Measurements from ENCODE around the gene SPRR2D. TPM values are rescaled to one million over a fixed set of nuclear protein-coding genes. Genes with fewer than 3 reads are reported as not detected.

Gene SPRR2D
- total and polyA plus RNA-seq, 2 of the 8 experiments (the other 6 are each of a cell fraction or from before 2014, with no cell fraction given), result not detected

- 45% methylated on average over 2 of the region's 2 CpGs; no CpG with 5 or more reads in 1 of the 2 experiments for WGBS, 2 experiments (ENCODE audit: extremely low coverage in 1 of 2, insufficient coverage in 1 of 2, insufficient read length in 1 of 2, insufficient replicate concordance in 2 of 2, low coverage in 1 of 2, low lambda C conversion rate in 2 of 2, missing lambda C conversion rate in 1 of 2)
- DNase-seq (ENCODE audit: low read depth in 1 of 2, low spot score in 2 of 2), result no peak
- no peaks in the 10 kb centered on the region for H3K79me2 ChIP-seq (ENCODE audit: control insufficient read depth in 1 of 2, insufficient read depth in 2 of 2, low read length in 2 of 2)
- H3K9me3 ChIP-seq (ENCODE audit: insufficient read depth in 2 of 2, low read depth in 1 of 2, low read length in 1 of 2), result no peaks in the 10 kb centered on the region
- no peaks in the 10 kb centered on the region for H3K4me1 ChIP-seq (replicated peaks in 1 of 4; ENCODE audit: control insufficient read depth in 3 of 4, insufficient read depth in 4 of 4, low read length in 3 of 4)
- no peak within 1 kb of the TSS for H2BK120ac ChIP-seq (replicated peaks; ENCODE audit: low read depth, low read length)
- H3K14ac ChIP-seq (ENCODE audit: insufficient read length), result no peak within 1 kb of the TSS
- no peak within 1 kb of the TSS for H2BK5ac ChIP-seq (ENCODE audit: low read depth, low read length)
- H4K5ac ChIP-seq (ENCODE audit: insufficient read length, low read depth, low read length), result no peak within 1 kb of the TSS
- no peaks in the 10 kb centered on the region for H3K23me2 ChIP-seq (ENCODE audit: low read depth, low read length)
- H3K4me3 ChIP-seq (ENCODE audit: extremely low read depth in 1 of 4, insufficient read depth in 2 of 4, low read depth in 3 of 4, low read length in 4 of 4), result no peak within 1 kb of the TSS
- no peak within 1 kb of the TSS for H4K8ac ChIP-seq (ENCODE audit: extremely low read depth, insufficient read depth, low read length)
- no peak within 1 kb of the TSS for H2AK5ac ChIP-seq (ENCODE audit: low read depth, low read length)
- no peak within 1 kb of the TSS for H3K4ac ChIP-seq (replicated peaks; ENCODE audit: insufficient read length, low read depth, low read length)
- no peaks in the 10 kb centered on the region for H3K27me3 ChIP-seq (replicated peaks in 1 of 4; ENCODE audit: control insufficient read depth in 3 of 4, extremely low read depth in 1 of 4, insufficient read depth in 3 of 4, low read length in 3 of 4)
- H2BK15ac ChIP-seq (ENCODE audit: low read length), result no peak within 1 kb of the TSS
- CTCF ChIA-PET (ENCODE audit: partially characterized antibody), result interaction anchor here (1.2 to 1.8 kb wide), 2 partner anchors 22 to 111 kb away, joined by 3 to 5 read pairs; no protein-coding TSS in a partner anchor
- no peaks in the 10 kb centered on the region for H3K79me1 ChIP-seq (ENCODE audit: low read depth, low read length)
- TF ChIP-seq SUZ12 (IDR thresholded peaks at IDR 0.05; ENCODE audit: low read length) (no peak), YY1 (IDR thresholded peaks at IDR 0.05; ENCODE audit: low read depth, low read length) (no peak), CREB1 (IDR thresholded peaks at IDR 0.05) (no peak), HDAC2 (IDR thresholded peaks at IDR 0.05; ENCODE audit: borderline replicate concordance in 1 of 2, low read depth in 2 of 2, low read length in 2 of 2) (no peak), CTCF (IDR thresholded peaks at IDR 0.05; ENCODE audit: control extremely low read depth in 1 of 3, insufficient read depth in 1 of 3, low read depth in 1 of 3, low read length in 3 of 3) (no peak), CBX5 (IDR thresholded peaks at IDR 0.05; ENCODE audit: low read depth, low read length) (no peak), ATF3 (IDR thresholded peaks at IDR 0.05; ENCODE audit: insufficient read depth, low read depth, low read length) (no peak), JUND (IDR thresholded peaks at IDR 0.05; ENCODE audit: low read length) (no peak), TBP (IDR thresholded peaks at IDR 0.05; ENCODE audit: low read depth, low read length) (no peak), CBX8 (IDR thresholded peaks at IDR 0.05; ENCODE audit: borderline replicate concordance, low read depth, low read length) (no peak), HDAC6 (IDR thresholded peaks at IDR 0.05; ENCODE audit: low read depth, low read length) (no peak), TCF12 (IDR thresholded peaks at IDR 0.05; ENCODE audit: low read depth, low read length) (no peak)
- FAIRE-seq, result no peak
- no peaks in the 10 kb centered on the region for H3K36me3 ChIP-seq (ENCODE audit: control insufficient read depth in 2 of 4, insufficient read depth in 4 of 4, low read length in 3 of 4)
- H3K9ac ChIP-seq (replicated peaks in 1 of 4; ENCODE audit: extremely low read depth in 1 of 4, low read depth in 3 of 4, low read length in 3 of 4), result no peak within 1 kb of the TSS
- H3K27ac ChIP-seq (ENCODE audit: low read depth, low read length), result no peak within 1 kb of the TSS
- 0 out of 2 replicates have a peak within 1 kb of the TSS, but pooled peaks have one; percentile 80 for H2AFZ ChIP-seq (ENCODE audit: low read length)
- no peak within 1 kb of the TSS for H3K56ac ChIP-seq (replicated peaks; ENCODE audit: insufficient read length, low read depth, low read length)
- H4K20me1 ChIP-seq (replicated peaks in 1 of 2; ENCODE audit: control insufficient read depth in 1 of 2, insufficient read depth in 2 of 2, low read length in 2 of 2), result no peaks in the 10 kb centered on the region
- no peak within 1 kb of the TSS for H2BK12ac ChIP-seq (ENCODE audit: low read depth, low read length)
- no peak within 1 kb of the TSS for H2BK20ac ChIP-seq (ENCODE audit: low read length)
- H3K4me2 ChIP-seq (ENCODE audit: insufficient read depth in 1 of 2, low read depth in 2 of 2, low read length in 2 of 2), result no peak within 1 kb of the TSS
- H3K18ac ChIP-seq (ENCODE audit: extremely low read depth, low read length), result no peak within 1 kb of the TSS
- H4K91ac ChIP-seq (replicated peaks; ENCODE audit: insufficient read length, low read length), result no peak within 1 kb of the TSS
- no peak within 1 kb of the TSS for H3K23ac ChIP-seq (ENCODE audit: insufficient read length)
- POLR2A ChIA-PET (ENCODE audit: partially characterized antibody), result no interaction called here
These were observed 30.6 kb upstream of the SPRR2D start, which contains the start of gene SPRR2B for GRCh38 chr1:153071511-153071910. Gene SPRR2B, minus strand, starts transcription at chr1:153071611. Its CDS starts 772 bp downstream, at chr1:153070839.
